Peyer's patch (tissue), 4 donors: Measurements from ENCODE around the gene NDUFA11. TPM values are rescaled to one million over a fixed set of nuclear protein-coding genes. Genes with fewer than 3 reads are reported as not detected.
A peak's percentile ranks its signal among the peaks of the same experiment; 100 is the strongest.

ENCODE experiments used
- DNase-seq, 3 donors: peaks; one replicate each; pipeline ENCODE4 v3.0.0-alpha.2; 2017 to 2019
- H3K27ac ChIP-seq, 4 donors: fragments of 200-600 bp; sonication (generic); one replicate each; pipeline ENCODE4 v1.5.1; 2016 to 2019
- H3K27me3 ChIP-seq, 2 donors: fragments of 200-600 bp; sonication (generic); one replicate each; pipeline ENCODE4 v1.5.1; 2019
- H3K36me3 ChIP-seq, 3 donors: fragments of 200-600 bp; sonication (generic); one replicate each; pipeline ENCODE4 v1.5.1; 2016 to 2019
- H3K4me1 ChIP-seq, 4 donors: fragments of 200-600 bp; sonication (generic); one replicate each; pipeline ENCODE4 v1.5.1; 2016 to 2019
- H3K4me3 ChIP-seq, 4 donors: fragments of 200-600 bp; sonication (generic); 1 replicate in 3 of 4; 2 replicates in 1 of 4; pipeline ENCODE4 v1.5.1; 2016 to 2019; ENCODE audit warnings: mild to moderate bottlenecking in 1 of 4
- H3K9me3 ChIP-seq, 4 donors: fragments of 200-600 bp; sonication (generic); one replicate each; pipeline ENCODE4 v1.5.1; 2016 to 2019; ENCODE audit warnings: mild to moderate bottlenecking in 1 of 4
- CTCF ChIP-seq, 6 experiments: fragments of 450-650 bp in 4 of 6; fragments of 200-600 bp in 2 of 6; sonication (generic) in 1 of 6; IDR thresholded peaks; one replicate each; pipeline ENCODE4 v1.5.1; 2017 to 2019; ENCODE audit warnings: antibody characterized with exemption in 6 of 6, mild to moderate bottlenecking in 3 of 6, moderate library complexity in 1 of 6
- POLR2A ChIP-seq, 2 donors: fragments of 450-650 bp; IDR thresholded peaks; one replicate each; pipeline ENCODE4 v1.5.1; 2017; ENCODE audit warnings: antibody characterized with exemption in 2 of 2, mild to moderate bottlenecking in 2 of 2, moderate library complexity in 2 of 2
- total RNA-seq, 4 donors: library from RNA; depleted of rRNA; stranded (reverse); fragments of >200 nt; gene quantifications; one replicate each; pipeline ENCODE4 v1.1.0, GENCODE V29; 2016

The NDUFA11 gene
- total RNA-seq, 4 donors from 2014 or later = 101 to 194 (median 169) TPM

GRCh38 chr19:5904352-5905113 lies 943 bp upstream of the NDUFA11 start, which contains the start of gene VMAC:
TSS of gene VMAC (plus strand) at chr19:5904872. CDS start at chr19:5904891, 19 bp downstream.
- peaks cover 0 to 26% (median 9%) of the 10 kb centered on the region in 4 donors for H3K4me1 ChIP-seq
- TF ChIP-seq POLR2A (IDR thresholded peaks at IDR 0.05) = peak; percentile 77 to 78
- peak in 1 of 6 experiments; percentile 12 for TF ChIP-seq CTCF (IDR thresholded peaks at IDR 0.05)
- H3K9me3 ChIP-seq = no peaks in the 10 kb centered on the region
- DNase-seq = peak; percentile 100
- H3K27me3 ChIP-seq = no peaks in the 10 kb centered on the region
- peaks cover 0 to 18% (median 0%) of the 10 kb centered on the region in 3 donors for H3K36me3 ChIP-seq
- peak within 1 kb of the TSS; percentile 75 to 89 (median 86) for H3K4me3 ChIP-seq
- H3K27ac ChIP-seq = peak within 1 kb of the TSS; percentile 85 to 91 (median 90)

GRCh38 chr19:5903056-5903623 lies 450 bp downstream of the NDUFA11 start:
- Histone ChIP-seq H3K27ac (peak overlapping the region; percentile 85 to 91 (median 90)), H3K9me3 (no peaks in the 10 kb centered on the region), H3K4me1 (peaks cover 0 to 26% (median 9%) of the 10 kb centered on the region in 4 donors), H3K27me3 (no peaks in the 10 kb centered on the region), H3K4me3 (peak overlapping the region; percentile 69 to 89 (median 79)), H3K36me3 (peaks cover 0 to 9% (median 0%) of the 10 kb centered on the region in 3 donors)
- DNase-seq = no peak
- TF ChIP-seq CTCF (IDR thresholded peaks at IDR 0.05) (no peak), POLR2A (IDR thresholded peaks at IDR 0.05) (no peak)

- H3K27ac ChIP-seq = no peak overlapping the region
- H3K9me3 ChIP-seq = no peaks in the 10 kb centered on the region
- H3K4me3 ChIP-seq = no peak overlapping the region
- no peak for DNase-seq
- H3K36me3 ChIP-seq = peaks cover 0 to 24% (median 0%) of the 10 kb centered on the region in 3 donors
- H3K4me1 ChIP-seq = peaks cover 0 to 24% (median 8%) of the 10 kb centered on the region in 4 donors
- no peaks in the 10 kb centered on the region for H3K27me3 ChIP-seq
- TF ChIP-seq CTCF (IDR thresholded peaks at IDR 0.05) (no peak), POLR2A (IDR thresholded peaks at IDR 0.05) (no peak)
Observed at GRCh38 chr19:5900976-5901375, 2.6 kb downstream of the NDUFA11 start.

- TF ChIP-seq CTCF (IDR thresholded peaks at IDR 0.05) = no peak
- TF ChIP-seq POLR2A (IDR thresholded peaks at IDR 0.05) = no peak
- no peak overlapping the region for H3K4me3 ChIP-seq
- H3K27me3 ChIP-seq = no peaks in the 10 kb centered on the region
- no peak for DNase-seq
- H3K4me1 ChIP-seq = peaks cover 0 to 15% (median 0%) of the 10 kb centered on the region in 4 donors
- H3K27ac ChIP-seq = no peak overlapping the region
- H3K9me3 ChIP-seq = no peaks in the 10 kb centered on the region
- peaks cover 0 to 33% (median 0%) of the 10 kb centered on the region in 3 donors for H3K36me3 ChIP-seq
Observed at GRCh38 chr19:5899728-5900526, 3.7 kb downstream of the NDUFA11 start.

GRCh38 chr19:5897189-5897969 lies 6.2 kb downstream of the NDUFA11 start:
- H3K9me3 ChIP-seq = no peaks in the 10 kb centered on the region
- peaks cover 0 to 12% (median 0%) of the 10 kb centered on the region in 4 donors for H3K4me1 ChIP-seq
- H3K27me3 ChIP-seq = no peaks in the 10 kb centered on the region
- no peak overlapping the region for H3K27ac ChIP-seq
- H3K36me3 ChIP-seq = peaks cover 0 to 38% (median 0%) of the 10 kb centered on the region in 3 donors
- no peak overlapping the region for H3K4me3 ChIP-seq
- no peak for TF ChIP-seq POLR2A (IDR thresholded peaks at IDR 0.05)
- TF ChIP-seq CTCF (IDR thresholded peaks at IDR 0.05) = no peak
- no peak for DNase-seq
